Neural cell (in vitro differentiated cells): Measurements from ENCODE around the gene ANKRD44.

Experiments
- EP300 ChIP-seq: fragments of 450-650 bp; conservative IDR thresholded peaks from 2 replicates; pipeline ENCODE4 v1.6.1; 2014; ENCODE audit warnings: antibody characterized with exemption, mild to moderate bottlenecking, moderate library complexity; ENCODE audit not compliant: poor library complexity, severe bottlenecking
- EZH2 ChIP-seq: fragments of 200-600, 300-800 bp; shearing (Covaris generic), sonication (generic); IDR thresholded peaks from 2 replicates; pipeline ENCODE4 v1.6.1; 2014; ENCODE audit warnings: antibody characterized with exemption, low read length, borderline replicate concordance, mild to moderate bottlenecking; ENCODE audit not compliant: insufficient read depth, poor library complexity, severe bottlenecking
- MXI1 ChIP-seq: fragments of 450-650 bp; conservative IDR thresholded peaks from 2 replicates; pipeline ENCODE4 v1.6.1; 2014; ENCODE audit warnings: antibody characterized with exemption, mild to moderate bottlenecking; ENCODE audit not compliant: poor library complexity, severe bottlenecking
- POLR2AphosphoS5 ChIP-seq: IDR thresholded peaks from 2 replicates; pipeline ENCODE4 v1.6.1; 2012
- RAD21 ChIP-seq: fragments of 450-650 bp; conservative IDR thresholded peaks from 2 replicates; pipeline ENCODE4 v1.6.1; 2014; ENCODE audit warnings: antibody characterized with exemption, mild to moderate bottlenecking, moderate library complexity
- SMC3 ChIP-seq: fragments of 450-650 bp; conservative IDR thresholded peaks from 2 replicates; pipeline ENCODE4 v1.6.1; 2014; ENCODE audit warnings: antibody characterized with exemption, mild to moderate bottlenecking, moderate library complexity; ENCODE audit not compliant: poor library complexity
- TAF1 ChIP-seq: IDR thresholded peaks from 2 replicates; pipeline ENCODE4 v1.6.1; 2012; ENCODE audit warnings: low read depth
- TF ChIP-seq, protein P1 (sequence below): fragments of 450-650 bp; IDR thresholded peaks from 2 replicates; pipeline ENCODE4 v1.5.1; 2014; ENCODE audit warnings: antibody characterized with exemption, mild to moderate bottlenecking, moderate library complexity; ENCODE audit not compliant: poor library complexity, severe bottlenecking
- TF ChIP-seq, protein P2 (sequence below): IDR thresholded peaks from 2 replicates; pipeline ENCODE4 v1.6.1; 2012; ENCODE audit warnings: borderline replicate concordance

DNA sequence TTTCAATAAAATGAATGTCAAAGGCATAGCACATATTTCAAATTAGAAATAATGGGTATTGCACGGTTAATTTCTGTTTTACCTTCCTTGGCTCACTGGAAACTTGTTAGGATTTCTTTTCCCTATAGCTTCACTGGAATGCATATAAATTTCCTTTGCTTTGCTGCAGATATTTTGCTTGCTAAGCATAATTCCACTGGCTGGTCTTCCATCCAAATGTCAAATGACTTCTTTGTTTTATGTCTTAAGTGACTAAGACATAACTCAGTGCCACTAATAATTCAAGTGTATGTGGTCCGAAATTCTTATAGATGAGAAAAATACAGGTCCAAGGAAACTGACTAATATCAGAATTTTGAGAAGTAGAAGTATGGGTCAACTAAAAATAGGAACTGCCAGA lies 201.3 kb downstream of the ANKRD44 start:
- TF ChIP-seq POLR2AphosphoS5 (no peak), EZH2 (no peak), TAF1 (no peak), EP300 (no peak), MXI1 (no peak), RAD21 (no peak), SMC3 (no peak)
- TF ChIP-seq, protein P1, sequence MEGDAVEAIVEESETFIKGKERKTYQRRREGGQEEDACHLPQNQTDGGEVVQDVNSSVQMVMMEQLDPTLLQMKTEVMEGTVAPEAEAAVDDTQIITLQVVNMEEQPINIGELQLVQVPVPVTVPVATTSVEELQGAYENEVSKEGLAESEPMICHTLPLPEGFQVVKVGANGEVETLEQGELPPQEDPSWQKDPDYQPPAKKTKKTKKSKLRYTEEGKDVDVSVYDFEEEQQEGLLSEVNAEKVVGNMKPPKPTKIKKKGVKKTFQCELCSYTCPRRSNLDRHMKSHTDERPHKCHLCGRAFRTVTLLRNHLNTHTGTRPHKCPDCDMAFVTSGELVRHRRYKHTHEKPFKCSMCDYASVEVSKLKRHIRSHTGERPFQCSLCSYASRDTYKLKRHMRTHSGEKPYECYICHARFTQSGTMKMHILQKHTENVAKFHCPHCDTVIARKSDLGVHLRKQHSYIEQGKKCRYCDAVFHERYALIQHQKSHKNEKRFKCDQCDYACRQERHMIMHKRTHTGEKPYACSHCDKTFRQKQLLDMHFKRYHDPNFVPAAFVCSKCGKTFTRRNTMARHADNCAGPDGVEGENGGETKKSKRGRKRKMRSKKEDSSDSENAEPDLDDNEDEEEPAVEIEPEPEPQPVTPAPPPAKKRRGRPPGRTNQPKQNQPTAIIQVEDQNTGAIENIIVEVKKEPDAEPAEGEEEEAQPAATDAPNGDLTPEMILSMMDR, result no peak
- TF ChIP-seq, protein P2, sequence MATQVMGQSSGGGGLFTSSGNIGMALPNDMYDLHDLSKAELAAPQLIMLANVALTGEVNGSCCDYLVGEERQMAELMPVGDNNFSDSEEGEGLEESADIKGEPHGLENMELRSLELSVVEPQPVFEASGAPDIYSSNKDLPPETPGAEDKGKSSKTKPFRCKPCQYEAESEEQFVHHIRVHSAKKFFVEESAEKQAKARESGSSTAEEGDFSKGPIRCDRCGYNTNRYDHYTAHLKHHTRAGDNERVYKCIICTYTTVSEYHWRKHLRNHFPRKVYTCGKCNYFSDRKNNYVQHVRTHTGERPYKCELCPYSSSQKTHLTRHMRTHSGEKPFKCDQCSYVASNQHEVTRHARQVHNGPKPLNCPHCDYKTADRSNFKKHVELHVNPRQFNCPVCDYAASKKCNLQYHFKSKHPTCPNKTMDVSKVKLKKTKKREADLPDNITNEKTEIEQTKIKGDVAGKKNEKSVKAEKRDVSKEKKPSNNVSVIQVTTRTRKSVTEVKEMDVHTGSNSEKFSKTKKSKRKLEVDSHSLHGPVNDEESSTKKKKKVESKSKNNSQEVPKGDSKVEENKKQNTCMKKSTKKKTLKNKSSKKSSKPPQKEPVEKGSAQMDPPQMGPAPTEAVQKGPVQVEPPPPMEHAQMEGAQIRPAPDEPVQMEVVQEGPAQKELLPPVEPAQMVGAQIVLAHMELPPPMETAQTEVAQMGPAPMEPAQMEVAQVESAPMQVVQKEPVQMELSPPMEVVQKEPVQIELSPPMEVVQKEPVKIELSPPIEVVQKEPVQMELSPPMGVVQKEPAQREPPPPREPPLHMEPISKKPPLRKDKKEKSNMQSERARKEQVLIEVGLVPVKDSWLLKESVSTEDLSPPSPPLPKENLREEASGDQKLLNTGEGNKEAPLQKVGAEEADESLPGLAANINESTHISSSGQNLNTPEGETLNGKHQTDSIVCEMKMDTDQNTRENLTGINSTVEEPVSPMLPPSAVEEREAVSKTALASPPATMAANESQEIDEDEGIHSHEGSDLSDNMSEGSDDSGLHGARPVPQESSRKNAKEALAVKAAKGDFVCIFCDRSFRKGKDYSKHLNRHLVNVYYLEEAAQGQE, result no peak
